H9 (cell line): ENCODE data around the gene LRCH1. TPM values are rescaled to one million over a fixed set of nuclear protein-coding genes. Genes with fewer than 3 reads are reported as not detected.

Source experiments
- DNase-seq: peaks from one replicate; pipeline ENCODE4 v3.0.0-alpha.2; 2017
- H2AFZ ChIP-seq: one replicate; pipeline ENCODE4 v1.6.1; 2013; ENCODE audit warnings: mild to moderate bottlenecking, low read length, control low read depth, moderate library complexity
- H2AK5ac ChIP-seq: 2 replicates; pipeline ENCODE4 v1.6.1; 2013; ENCODE audit warnings: low read length, control low read depth, mixed read lengths; ENCODE audit not compliant: insufficient read length
- H2BK120ac ChIP-seq: one replicate; pipeline ENCODE4 v1.6.1; 2013; ENCODE audit warnings: low read depth, mild to moderate bottlenecking, low read length, control low read depth, inconsistent platforms; ENCODE audit not compliant: poor library complexity, severe bottlenecking
- H2BK12ac ChIP-seq: 2 replicates; pipeline ENCODE4 v1.6.1; 2013; ENCODE audit warnings: low read length, control low read depth, mixed read lengths, low read depth; ENCODE audit not compliant: insufficient read length
- H2BK15ac ChIP-seq: 2 replicates; pipeline ENCODE4 v1.6.1; 2013; ENCODE audit warnings: low read depth, low read length, control low read depth
- H2BK20ac ChIP-seq: one replicate; pipeline ENCODE4 v1.6.1; 2013; ENCODE audit warnings: low read depth, mild to moderate bottlenecking, low read length, control low read depth, inconsistent platforms; ENCODE audit not compliant: poor library complexity, severe bottlenecking
- H2BK5ac ChIP-seq: 2 replicates; pipeline ENCODE4 v1.6.1; 2013; ENCODE audit warnings: low read length, control low read depth, mixed read lengths; ENCODE audit not compliant: insufficient read length
- H3K14ac ChIP-seq: 2 replicates; pipeline ENCODE4 v1.6.1; 2013; ENCODE audit warnings: low read length, control low read depth; ENCODE audit not compliant: insufficient read depth
- H3K18ac ChIP-seq: 2 replicates; pipeline ENCODE4 v1.6.1; 2013; ENCODE audit warnings: low read depth, mild to moderate bottlenecking, mixed read lengths, low read length, control low read depth; ENCODE audit not compliant: insufficient read length
- H3K23ac ChIP-seq: 2 replicates; pipeline ENCODE4 v1.6.1; 2013; ENCODE audit warnings: low read length, control low read depth, mixed read lengths, low read depth; ENCODE audit not compliant: insufficient read length
- H3K23me2 ChIP-seq: 2 replicates; pipeline ENCODE4 v1.6.1; 2013; ENCODE audit warnings: low read depth, mild to moderate bottlenecking, mixed read lengths, low read length, control low read depth; ENCODE audit not compliant: insufficient read length, poor library complexity, severe bottlenecking
- H3K27ac ChIP-seq: 2 replicates; pipeline ENCODE4 v1.5.1; 2013; ENCODE audit warnings: low read length, control low read depth, mixed read lengths, low read depth; ENCODE audit not compliant: insufficient read length
- H3K27me3 ChIP-seq: 2 replicates; pipeline ENCODE4 v1.6.1; 2013; ENCODE audit warnings: low read length, control low read depth, inconsistent platforms; ENCODE audit not compliant: insufficient read depth
- H3K4ac ChIP-seq: 2 replicates; pipeline ENCODE4 v1.6.1; 2013; ENCODE audit warnings: low read depth, mild to moderate bottlenecking, control low read depth, inconsistent platforms, low read length, moderate library complexity
- H3K4me1 ChIP-seq: 2 replicates; pipeline ENCODE4 v1.6.1; 2013; ENCODE audit warnings: low read length, control low read depth, inconsistent platforms; ENCODE audit not compliant: insufficient read depth
- H3K4me2 ChIP-seq: 2 replicates; pipeline ENCODE4 v1.6.1; 2013; ENCODE audit warnings: low read length, control low read depth, mixed read lengths; ENCODE audit not compliant: insufficient read length, insufficient read depth
- H3K56ac ChIP-seq: 2 replicates; pipeline ENCODE4 v1.6.1; 2013; ENCODE audit warnings: low read depth, mild to moderate bottlenecking, mixed read lengths, low read length, control low read depth; ENCODE audit not compliant: insufficient read length
- H3K79me1 ChIP-seq: 2 replicates; pipeline ENCODE4 v1.6.1; 2013; ENCODE audit warnings: low read depth, mild to moderate bottlenecking, moderate library complexity, low read length, control low read depth, inconsistent platforms; ENCODE audit not compliant: insufficient read depth, poor library complexity, severe bottlenecking
- H3K79me2 ChIP-seq: 2 replicates; pipeline ENCODE4 v1.6.1; 2013; ENCODE audit warnings: low read length, control low read depth, inconsistent platforms; ENCODE audit not compliant: insufficient read depth
- H3K9ac ChIP-seq: 2 replicates; pipeline ENCODE4 v1.6.1; 2013; ENCODE audit warnings: low read length, control low read depth, mixed read lengths; ENCODE audit not compliant: insufficient read length; ENCODE audit errors: extremely low read depth
- H3K9me3 ChIP-seq: one replicate; pipeline ENCODE4 v1.6.1; 2013; ENCODE audit warnings: low read depth, low read length, inconsistent platforms; ENCODE audit not compliant: control insufficient read depth
- H3T11ph ChIP-seq: one replicate; pipeline ENCODE4 v1.6.1; 2013; ENCODE audit warnings: mild to moderate bottlenecking, low read length, control low read depth, inconsistent platforms
- H4K20me1 ChIP-seq: one replicate; pipeline ENCODE4 v1.6.1; 2013; ENCODE audit not compliant: control insufficient read depth, insufficient read length, insufficient read depth
- H4K5ac ChIP-seq: 2 replicates; pipeline ENCODE4 v1.6.1; 2013; ENCODE audit warnings: low read depth, mild to moderate bottlenecking, mixed read lengths, low read length, control low read depth; ENCODE audit not compliant: insufficient read length
- H4K8ac ChIP-seq: replicated peaks from 2 replicates; pipeline ENCODE4 v1.6.1; 2013; ENCODE audit warnings: low read length, control low read depth, mixed read lengths, low read depth; ENCODE audit not compliant: insufficient read length
- H4K91ac ChIP-seq: 2 replicates; pipeline ENCODE4 v1.6.1; 2013; ENCODE audit warnings: low read depth, mild to moderate bottlenecking, moderate library complexity, mixed read lengths, low read length, control low read depth; ENCODE audit not compliant: insufficient read length
- H3K27ac Mint-ChIP-seq, 3 experiments: 2 replicates in 2 of 3; 3 replicates in 1 of 3; pipeline ENCODE4 v1.8.0; 2020 to 2021; ENCODE audit warnings: mixed read lengths in 3 of 3, mild to moderate bottlenecking in 1 of 3, moderate library complexity in 1 of 3
- H3K27me3 Mint-ChIP-seq: 2 replicates; pipeline ENCODE4 v1.8.0; 2021; ENCODE audit warnings: low read depth, mild to moderate bottlenecking, moderate library complexity, mixed read lengths
- H3K36me3 Mint-ChIP-seq, 3 experiments: 2 replicates in 2 of 3; 3 replicates in 1 of 3; pipeline ENCODE4 v1.8.0; 2020 to 2021; ENCODE audit warnings: low read depth in 3 of 3, mixed read lengths in 3 of 3; ENCODE audit not compliant: insufficient read depth in 1 of 3
- H3K4me1 Mint-ChIP-seq, 2 experiments: 2 replicates each; pipeline ENCODE4 v1.8.0; 2020; ENCODE audit warnings: mixed read lengths in 2 of 2
- H3K4me3 Mint-ChIP-seq, 2 experiments: 2 replicates in 1 of 2; 3 replicates in 1 of 2; pipeline ENCODE4 v1.8.0; 2020 to 2021; ENCODE audit warnings: mild to moderate bottlenecking in 2 of 2, mixed read lengths in 2 of 2, moderate library complexity in 1 of 2
- H3K9me3 Mint-ChIP-seq, 2 experiments: 2 replicates in 1 of 2; 3 replicates in 1 of 2; pipeline ENCODE4 v1.8.0; 2020; ENCODE audit warnings: mild to moderate bottlenecking in 2 of 2, mixed read lengths in 2 of 2, moderate library complexity in 1 of 2
- CTCF ChIP-seq: fragments of 200-600 bp; sonication (generic); conservative IDR thresholded peaks from 3 replicates; pipeline ENCODE4 v1.8.0; 2021; ENCODE audit warnings: antibody characterized with exemption, mild to moderate bottlenecking
- WGBS: extraction: QIAGEN DNeasy Blood & Tissue Kit; methylation state at CpG from one replicate; pipeline ENCODE4 v1.1.7; 2013; ENCODE audit warnings: missing lambda C conversion rate, low lambda C conversion rate, mixed read lengths; ENCODE audit not compliant: insufficient read length; ENCODE audit errors: extremely low coverage; 5-methylcytosine and 5-hydroxymethylcytosine counted together
- total RNA-seq: library from RNA; stranded (reverse); gene quantifications from 2 replicates; pipeline ENCODE4 v1.2.1, GENCODE V29; 2021

Gene LRCH1
- total RNA-seq, 1 experiment from 2014 or later: 8.0 TPM

- Histone ChIP-seq H2AK5ac (no peak overlapping the region), H4K20me1 (no peaks in the 10 kb centered on the region), H4K5ac (no peak overlapping the region), H2BK15ac (no peak overlapping the region), H2BK120ac (no peak overlapping the region), H2BK20ac (no peak overlapping the region), H2AFZ (no peak overlapping the region), H3K4ac (no peak overlapping the region), H3K18ac (no peak overlapping the region), H3K23ac (no peak overlapping the region), H2BK12ac (no peak overlapping the region), H3K79me2 (peaks cover 5% of the 10 kb centered on the region; the same call in 1 of the 2 replicates), H3K9me3 (no peaks in the 10 kb centered on the region), H3K79me1 (no peaks in the 10 kb centered on the region), H3K9ac (no peak overlapping the region), H4K91ac (no peak overlapping the region), H3K4me1 (0 out of 2 replicates have a peak, but pooled peaks cover 1% of the 10 kb centered on the region), H3K4me2 (no peak overlapping the region), H3T11ph (no peak overlapping the region), H2BK5ac (no peak overlapping the region), H3K23me2 (peaks cover 17% of the 10 kb centered on the region), H3K14ac (no peak overlapping the region), H3K27ac (no peak overlapping the region), H3K27me3 (peaks cover 4% of the 10 kb centered on the region; the same call in 1 of the 2 replicates), H4K8ac (no peak overlapping the region), H3K56ac (no peak overlapping the region)
- Mint-ChIP-seq H3K36me3 (no peaks in the 10 kb centered on the region), H3K4me3 (no peak overlapping the region), H3K27ac (no peak overlapping the region), H3K9me3 (no peaks in the 10 kb centered on the region), H3K4me1 (peaks cover 17 to 22% of the 10 kb centered on the region in 2 experiments), H3K27me3 (peaks cover 15% of the 10 kb centered on the region)
- DNase-seq: no peak
- WGBS: no CpG with 5 or more reads among the region's 2 CpGs
- TF ChIP-seq CTCF: no peak
Measured at GRCh38 chr13:46550822-46551221, 2.1 kb upstream of the LRCH1 start.
